Stomach (tissue), 9 donors: Measurements from ENCODE around the gene IGSF21. TPM values are rescaled to one million over a fixed set of nuclear protein-coding genes. Genes with fewer than 3 reads are reported as not detected.
"Not testable (repeated sequence)": the region's sequence is repeated elsewhere in the genome, so short reads cannot be mapped to it uniquely, and the experiment has no call there.

Experiments
- DNase-seq, 2 donors: peaks; one replicate each; pipeline versions ENCODE4 v3.0.0 to v3.0.0-alpha.2; 2013 to 2019
- H3K27ac ChIP-seq, 5 donors: fragments of 200-600 bp in 4 of 5; sonication (generic) in 4 of 5; one replicate each; pipeline ENCODE4 v1.5.1; 2013 to 2019; ENCODE audit warnings: mild to moderate bottlenecking in 1 of 5, moderate library complexity in 1 of 5
- H3K27me3 ChIP-seq, 3 donors: fragments of 200-600 bp; sonication (generic); one replicate each; pipeline ENCODE4 v1.5.1; 2017 to 2019; ENCODE audit warnings: mixed run types in 1 of 3
- H3K36me3 ChIP-seq, 4 donors: fragments of 200-600 bp; sonication (generic); 1 replicate in 3 of 4; 2 replicates in 1 of 4; pipeline ENCODE4 v1.5.1; 2016 to 2019
- H3K4me1 ChIP-seq, 4 donors: fragments of 200-600 bp; sonication (generic); one replicate each; pipeline ENCODE4 v1.5.1; 2016 to 2019
- H3K4me3 ChIP-seq, 4 donors: fragments of 200-600 bp; sonication (generic) in 3 of 4; one replicate each; pipeline ENCODE4 v1.5.1; 2016 to 2019; ENCODE audit warnings: mild to moderate bottlenecking in 1 of 4
- H3K9me3 ChIP-seq, 4 donors: fragments of 200-600 bp; sonication (generic); one replicate each; pipeline ENCODE4 v1.5.1; 2016 to 2019
- EP300 ChIP-seq: sonication (generic); formaldehyde crosslinking; IDR thresholded peaks from one replicate; pipeline ENCODE4 v1.6.1; 2017; ENCODE audit warnings: antibody characterized with exemption
- POLR2A ChIP-seq, 4 donors: fragments of 450-650 bp; IDR thresholded peaks; one replicate each; pipeline ENCODE4 v1.6.1; 2016; ENCODE audit warnings: antibody characterized with exemption in 4 of 4, control low read depth in 2 of 4, mild to moderate bottlenecking in 1 of 4, moderate library complexity in 1 of 4
- POLR2AphosphoS5 ChIP-seq, 3 donors: sonication (generic); formaldehyde crosslinking; IDR thresholded peaks; one replicate each; pipeline ENCODE4 v1.6.1; 2016; ENCODE audit warnings: antibody characterized with exemption in 3 of 3
- WGBS, 5 donors: extraction: QIAGEN DNeasy Blood & Tissue Kit in 3 of 5; methylation state at CpG; one replicate each; pipeline versions ENCODE4 v1.1.5 to v1.1.7; 2013 to 2018; 5-methylcytosine and 5-hydroxymethylcytosine counted together
- intact Hi-C: fragments of 100-400 bp; cut with DNase I; formaldehyde crosslinking; loops from one replicate; pipeline ENCODE4 v1.15.1; 2023; ENCODE audit warnings: low total_unique reads
- polyA plus RNA-seq, 3 donors: library from polyadenylated mRNA; stranded (reverse); fragments of 200-250 nt; gene quantifications; one replicate each; pipeline ENCODE4 v1.2.3, GENCODE V29; 2013
- total RNA-seq, 5 donors: library from RNA; depleted of rRNA; stranded (reverse); fragments of >200 nt; gene quantifications; one replicate each; pipeline versions ENCODE4 v1.1.0 to v1.2.3, GENCODE V29; 2014 to 2016
- TF ChIP-seq, protein P1 (sequence below), 7 experiments: fragments of 450-650 bp in 4 of 7; fragments of 200-600 bp in 3 of 7; sonication (generic) in 3 of 7; IDR thresholded peaks; one replicate each; pipeline ENCODE4 v1.5.1; 2016 to 2019; ENCODE audit warnings: antibody characterized with exemption in 7 of 7, control low read depth in 2 of 7, mild to moderate bottlenecking in 1 of 7
- donor health status: healthy with polysubstance abuse.
- donor health status: Bipolar disorder and iron deficiency.
- donor health status: healthy.

The IGSF21 gene
- total and polyA plus RNA-seq, 8 donors: 0.25 to 2.0 (median 1.1) TPM; not detected in 3

DNA sequence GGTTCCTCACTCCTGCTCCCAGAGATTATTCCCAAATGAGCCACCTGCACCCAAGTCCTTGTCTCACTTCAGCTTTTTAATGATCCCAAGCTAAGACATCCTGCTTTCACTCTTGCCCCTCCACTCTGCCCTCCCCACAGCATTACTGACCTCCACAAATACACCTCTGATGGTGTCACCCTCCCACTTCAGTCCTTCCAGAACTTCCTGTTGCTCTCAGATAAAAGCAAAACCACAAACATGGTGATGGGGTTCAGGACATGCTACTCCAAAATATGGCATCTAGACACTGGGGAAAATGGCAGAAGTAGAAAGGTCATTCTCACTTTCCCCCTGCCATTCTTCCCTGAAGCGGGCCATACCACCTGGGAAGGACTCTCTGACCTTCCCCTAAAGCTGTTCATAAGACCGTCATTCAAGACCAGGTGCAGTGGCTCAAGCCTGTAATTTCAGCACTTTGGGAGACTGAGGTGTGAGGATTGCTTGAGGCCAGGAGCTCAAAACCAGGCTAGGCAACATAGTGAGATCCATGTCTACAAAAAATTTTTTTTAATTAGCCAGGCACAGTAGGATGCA is 307.4 kb downstream of the IGSF21 start:
- Histone ChIP-seq H3K36me3 (no peaks in the 10 kb centered on the region), H3K4me3 (no peak overlapping the region), H3K27me3 (peaks cover 0 to 18% (median 0%) of the 10 kb centered on the region in 3 donors), H3K9me3 (peaks cover 4 to 28% (median 23%) of the 10 kb centered on the region in 4 donors), H3K27ac (no peak overlapping the region), H3K4me1 (no peaks in the 10 kb centered on the region)
- intact Hi-C loops: no loop called here
- TF ChIP-seq POLR2A (IDR thresholded peaks at IDR 0.05) (no peak), POLR2AphosphoS5 (IDR thresholded peaks at IDR 0.05) (no peak), EP300 (no peak)
- TF ChIP-seq, protein P1, sequence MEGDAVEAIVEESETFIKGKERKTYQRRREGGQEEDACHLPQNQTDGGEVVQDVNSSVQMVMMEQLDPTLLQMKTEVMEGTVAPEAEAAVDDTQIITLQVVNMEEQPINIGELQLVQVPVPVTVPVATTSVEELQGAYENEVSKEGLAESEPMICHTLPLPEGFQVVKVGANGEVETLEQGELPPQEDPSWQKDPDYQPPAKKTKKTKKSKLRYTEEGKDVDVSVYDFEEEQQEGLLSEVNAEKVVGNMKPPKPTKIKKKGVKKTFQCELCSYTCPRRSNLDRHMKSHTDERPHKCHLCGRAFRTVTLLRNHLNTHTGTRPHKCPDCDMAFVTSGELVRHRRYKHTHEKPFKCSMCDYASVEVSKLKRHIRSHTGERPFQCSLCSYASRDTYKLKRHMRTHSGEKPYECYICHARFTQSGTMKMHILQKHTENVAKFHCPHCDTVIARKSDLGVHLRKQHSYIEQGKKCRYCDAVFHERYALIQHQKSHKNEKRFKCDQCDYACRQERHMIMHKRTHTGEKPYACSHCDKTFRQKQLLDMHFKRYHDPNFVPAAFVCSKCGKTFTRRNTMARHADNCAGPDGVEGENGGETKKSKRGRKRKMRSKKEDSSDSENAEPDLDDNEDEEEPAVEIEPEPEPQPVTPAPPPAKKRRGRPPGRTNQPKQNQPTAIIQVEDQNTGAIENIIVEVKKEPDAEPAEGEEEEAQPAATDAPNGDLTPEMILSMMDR (IDR thresholded peaks at IDR 0.05): no peak
- no peak for DNase-seq
- WGBS, 5 donors: 80 to 87% (median 84%) methylated on average over 2 of the region's 2 CpGs

DNA sequence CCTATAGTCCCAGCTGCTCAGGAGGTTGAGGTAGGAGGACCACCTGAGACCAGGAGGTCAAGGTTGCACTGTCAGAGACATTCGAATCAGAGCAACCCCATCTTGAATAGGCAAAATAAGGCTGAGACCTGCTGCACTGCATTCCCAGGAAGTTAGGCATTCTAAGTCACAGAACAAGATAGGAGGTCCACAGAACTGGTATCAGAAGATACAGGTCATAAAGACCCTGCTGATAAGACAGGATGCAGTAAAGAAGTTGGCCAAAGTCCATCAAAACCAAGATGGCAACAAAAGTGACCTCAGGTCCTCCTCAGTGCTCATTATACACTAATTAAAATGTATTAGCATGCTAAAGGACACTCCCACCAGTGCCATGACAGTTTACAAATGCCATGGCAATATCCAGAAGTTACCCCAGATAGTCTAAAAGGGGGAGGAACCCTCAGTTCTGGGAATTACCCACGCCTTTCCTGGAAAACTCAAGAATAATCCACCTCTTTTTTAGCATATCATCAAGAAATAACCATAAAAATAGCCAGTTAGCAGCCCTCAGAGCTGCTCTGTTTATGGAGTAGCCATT is 307.9 kb downstream of the IGSF21 start:
- intact Hi-C loops: no loop called here
- Histone ChIP-seq H3K27me3 (peaks cover 0 to 18% (median 0%) of the 10 kb centered on the region in 3 donors), H3K4me3 (no peak overlapping the region), H3K9me3 (peaks cover 4 to 25% (median 22%) of the 10 kb centered on the region in 4 donors), H3K36me3 (no peaks in the 10 kb centered on the region), H3K27ac (no peak overlapping the region), H3K4me1 (no peaks in the 10 kb centered on the region)
- 65 to 85% (median 79%) methylated on average over 2 of the region's 2 CpGs for WGBS, 5 donors
- TF ChIP-seq POLR2AphosphoS5 (IDR thresholded peaks at IDR 0.05) (no peak), EP300 (no peak), POLR2A (IDR thresholded peaks at IDR 0.05) (no peak)
- TF ChIP-seq, protein P1 (IDR thresholded peaks at IDR 0.05): no peak
- DNase-seq: no peak

DNA sequence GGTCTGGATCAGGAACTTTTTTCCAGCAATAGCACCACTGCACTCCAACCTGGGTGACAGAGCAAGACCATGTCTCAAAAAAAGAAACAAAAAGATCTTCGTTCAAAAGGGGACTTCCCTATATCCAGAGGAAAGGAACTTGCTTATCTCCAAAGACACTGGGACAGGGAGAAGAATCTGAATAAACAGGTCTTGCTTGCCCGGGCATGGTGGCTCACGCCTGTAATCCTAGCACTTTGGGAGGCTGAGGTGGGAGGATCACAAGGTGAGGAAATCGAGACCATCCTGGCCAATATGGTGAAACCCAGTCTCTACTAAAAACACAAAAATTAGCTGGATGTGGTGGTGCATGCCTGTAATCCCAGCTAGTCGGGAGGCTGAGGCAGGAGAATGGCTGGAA is 308.5 kb downstream of the IGSF21 start:
- H3K4me3 ChIP-seq, H3K27ac ChIP-seq, H3K4me1 ChIP-seq, intact Hi-C loops, DNase-seq, H3K36me3 ChIP-seq: not testable (repeated sequence)
- WGBS, 5 donors: 81 to 90% (median 86%) methylated on average over 5 of the region's 5 CpGs
- H3K27me3 ChIP-seq: peaks cover 0 to 18% (median 0%) of the 10 kb centered on the region in 3 donors
- H3K9me3 ChIP-seq: peaks cover 4 to 20% (median 19%) of the 10 kb centered on the region in 4 donors

DNA sequence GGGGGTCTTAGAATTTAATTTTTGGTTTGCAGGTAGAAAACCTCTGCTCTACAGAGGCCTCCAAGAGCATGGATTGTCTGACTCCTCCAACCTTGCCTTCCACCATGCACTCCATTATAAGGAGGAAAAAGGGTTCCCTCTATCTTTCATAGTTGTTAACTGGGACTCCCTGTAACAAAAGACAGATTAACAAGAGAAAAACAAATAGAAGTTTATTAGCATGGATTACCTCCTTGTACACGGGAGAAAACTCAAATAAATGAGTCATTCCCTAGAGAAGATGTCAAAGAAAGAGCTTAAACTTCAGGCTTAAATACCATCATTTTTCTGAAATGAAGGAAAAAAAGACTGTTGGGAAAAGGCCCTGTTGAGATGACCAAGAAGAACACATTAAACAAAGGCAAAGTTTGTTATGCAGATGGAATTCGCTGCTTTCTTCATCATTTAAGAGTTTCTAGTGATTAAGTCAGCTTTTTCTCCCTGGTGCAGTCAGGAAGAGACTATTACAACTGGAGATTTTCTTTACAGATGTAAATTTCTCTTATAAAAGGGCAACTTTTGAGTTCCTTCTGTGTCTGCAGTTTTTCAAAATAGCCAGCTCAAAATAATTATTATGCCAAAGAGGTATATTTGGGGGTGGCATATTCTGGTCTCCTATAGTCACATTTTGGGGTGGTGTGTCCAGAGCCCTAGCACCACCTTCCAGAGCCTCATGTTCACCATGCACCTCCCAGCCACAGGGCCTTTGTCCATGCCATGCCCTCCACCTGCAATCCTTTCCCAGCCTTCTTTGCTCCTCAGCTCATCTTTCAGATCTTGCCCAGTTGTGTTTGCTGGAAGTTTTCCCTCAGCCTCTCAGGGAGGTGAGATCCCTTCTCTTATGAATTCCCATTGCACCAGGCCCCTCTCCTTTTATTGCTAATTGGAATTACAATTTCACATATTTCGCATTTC is 310.0 kb downstream of the IGSF21 start:
- H3K27me3 ChIP-seq: peaks cover 0 to 18% (median 0%) of the 10 kb centered on the region in 3 donors
- 48 to 60% (median 59%) methylated on average over 3 of the region's 3 CpGs for WGBS, 5 donors
- peaks cover 0 to 6% (median 4%) of the 10 kb centered on the region in 4 donors for H3K9me3 ChIP-seq
- intact Hi-C loops: no loop called here
- no peaks in the 10 kb centered on the region for H3K4me1 ChIP-seq
- no peak overlapping the region for H3K27ac ChIP-seq
- TF ChIP-seq EP300 (no peak), POLR2AphosphoS5 (IDR thresholded peaks at IDR 0.05) (no peak), POLR2A (IDR thresholded peaks at IDR 0.05) (no peak)
- TF ChIP-seq, protein P1 (IDR thresholded peaks at IDR 0.05): no peak
- no peaks in the 10 kb centered on the region for H3K36me3 ChIP-seq
- no peak for DNase-seq
- H3K4me3 ChIP-seq: no peak overlapping the region
